GM12872 (cell line): ENCODE measurements around the gene SLITRK2.

Experiments
- TF ChIP-seq, protein P1 (sequence below): IDR thresholded peaks from 3 replicates; pipeline ENCODE4 v1.5.1; 2011; ENCODE audit warnings: low read depth, mild to moderate bottlenecking, low read length, moderate library complexity; ENCODE audit not compliant: insufficient read depth

The SLITRK2 gene

DNA sequence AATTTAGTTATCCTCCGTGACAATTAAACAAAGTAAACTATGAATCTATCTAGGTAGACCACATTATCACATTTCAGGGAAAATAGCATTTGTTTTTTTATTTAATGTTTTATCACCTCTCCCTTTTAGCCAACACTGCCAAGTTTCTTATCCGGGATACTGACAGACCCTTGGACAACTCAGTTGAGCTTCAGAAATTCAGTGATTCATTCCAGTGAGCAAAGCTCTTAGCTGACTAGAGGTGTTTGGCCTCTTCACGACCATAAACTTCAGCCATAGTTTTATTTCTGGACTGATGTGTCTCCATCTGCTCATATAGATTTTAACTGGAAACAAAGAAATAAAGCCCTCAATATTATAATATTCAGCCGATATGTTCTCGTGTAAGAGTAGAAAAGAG is 15.2 kb downstream of the SLITRK2 start:
- TF ChIP-seq, protein P1, sequence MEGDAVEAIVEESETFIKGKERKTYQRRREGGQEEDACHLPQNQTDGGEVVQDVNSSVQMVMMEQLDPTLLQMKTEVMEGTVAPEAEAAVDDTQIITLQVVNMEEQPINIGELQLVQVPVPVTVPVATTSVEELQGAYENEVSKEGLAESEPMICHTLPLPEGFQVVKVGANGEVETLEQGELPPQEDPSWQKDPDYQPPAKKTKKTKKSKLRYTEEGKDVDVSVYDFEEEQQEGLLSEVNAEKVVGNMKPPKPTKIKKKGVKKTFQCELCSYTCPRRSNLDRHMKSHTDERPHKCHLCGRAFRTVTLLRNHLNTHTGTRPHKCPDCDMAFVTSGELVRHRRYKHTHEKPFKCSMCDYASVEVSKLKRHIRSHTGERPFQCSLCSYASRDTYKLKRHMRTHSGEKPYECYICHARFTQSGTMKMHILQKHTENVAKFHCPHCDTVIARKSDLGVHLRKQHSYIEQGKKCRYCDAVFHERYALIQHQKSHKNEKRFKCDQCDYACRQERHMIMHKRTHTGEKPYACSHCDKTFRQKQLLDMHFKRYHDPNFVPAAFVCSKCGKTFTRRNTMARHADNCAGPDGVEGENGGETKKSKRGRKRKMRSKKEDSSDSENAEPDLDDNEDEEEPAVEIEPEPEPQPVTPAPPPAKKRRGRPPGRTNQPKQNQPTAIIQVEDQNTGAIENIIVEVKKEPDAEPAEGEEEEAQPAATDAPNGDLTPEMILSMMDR: no peak

DNA sequence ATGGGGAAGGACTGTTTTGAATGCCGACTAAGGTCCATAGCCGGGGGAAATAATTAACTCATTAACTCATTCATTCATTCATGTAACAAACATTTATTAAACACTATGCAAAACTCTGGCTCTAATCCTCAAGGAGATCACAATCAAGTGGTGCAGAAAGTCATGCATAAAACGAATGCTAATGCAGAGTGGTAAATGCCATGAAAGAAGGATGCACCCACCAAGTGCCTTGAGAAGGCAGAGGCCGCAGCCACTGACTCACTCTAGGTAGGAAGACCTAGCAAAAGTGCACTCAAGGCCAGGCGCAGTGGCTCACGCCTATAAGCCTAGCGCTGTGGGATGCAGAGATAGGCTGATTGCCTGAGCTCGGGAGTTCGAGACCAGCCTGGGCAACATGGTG is 22.9 kb downstream of the SLITRK2 start:
- TF ChIP-seq, protein P1: no peak

DNA sequence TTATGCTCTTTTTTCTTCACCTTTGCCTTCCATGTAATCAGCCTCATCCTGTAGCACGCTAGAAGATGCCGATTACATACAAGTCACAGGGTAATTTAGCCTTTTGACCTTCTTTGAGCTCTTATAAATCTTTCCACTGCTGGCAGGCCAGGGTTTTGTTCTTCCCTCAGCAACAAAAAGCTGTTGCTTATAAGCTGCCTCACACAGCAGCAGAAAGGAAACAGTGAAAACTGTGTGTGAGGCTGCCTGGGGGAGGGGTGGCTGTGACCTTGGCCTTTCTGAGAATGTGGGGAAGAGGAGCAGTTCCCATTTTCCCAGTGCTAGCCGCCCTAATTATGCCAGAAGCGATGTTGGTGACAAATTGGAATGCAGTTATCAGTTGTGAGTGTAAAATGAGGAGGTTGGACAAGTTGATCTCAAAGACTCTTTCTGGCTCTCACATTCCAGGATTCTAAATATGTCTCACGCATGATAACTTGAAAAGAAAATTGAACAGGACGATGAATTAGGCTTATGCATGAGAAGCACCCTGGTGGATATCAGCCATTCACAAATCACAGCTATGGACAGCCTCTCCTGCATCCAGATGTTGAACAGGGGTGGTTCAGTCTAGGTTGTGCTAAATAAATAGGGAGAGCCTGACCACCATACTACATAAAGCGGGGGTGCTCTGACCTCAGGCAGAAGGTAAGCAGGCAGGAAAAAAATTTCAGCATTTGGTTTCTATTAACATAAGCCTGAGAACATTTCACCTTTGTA is 25.7 kb downstream of the SLITRK2 start:
- TF ChIP-seq, protein P1: no peak

- TF ChIP-seq, protein P1: no peak
These were observed 27.3 kb downstream of the SLITRK2 start for GRCh38 chrX:145844886-145845285.

GRCh38 chrX:145848448-145848847 is 30.8 kb downstream of the SLITRK2 start:
- TF ChIP-seq, protein P1: no peak

- TF ChIP-seq, protein P1: no peak
These were observed 31.2 kb downstream of the SLITRK2 start for GRCh38 chrX:145848857-145849256.

GRCh38 chrX:145853181-145853580 is 35.6 kb downstream of the SLITRK2 start:
- TF ChIP-seq, protein P1: no peak
